Activated naive CD8-positive, alpha-beta T cell treated with anti-CD3 and anti-CD28 coated beads, Interleukin-2, amount 50 U/mL, for 16 hours (primary cell): ENCODE results near the gene TSKU.

Experiments
- DNase-seq: peaks from one replicate; pipeline ENCODE4 v3.0.0-alpha.2; 2020; ENCODE audit warnings: low read depth, low spot score

TSKU gene

DNA sequence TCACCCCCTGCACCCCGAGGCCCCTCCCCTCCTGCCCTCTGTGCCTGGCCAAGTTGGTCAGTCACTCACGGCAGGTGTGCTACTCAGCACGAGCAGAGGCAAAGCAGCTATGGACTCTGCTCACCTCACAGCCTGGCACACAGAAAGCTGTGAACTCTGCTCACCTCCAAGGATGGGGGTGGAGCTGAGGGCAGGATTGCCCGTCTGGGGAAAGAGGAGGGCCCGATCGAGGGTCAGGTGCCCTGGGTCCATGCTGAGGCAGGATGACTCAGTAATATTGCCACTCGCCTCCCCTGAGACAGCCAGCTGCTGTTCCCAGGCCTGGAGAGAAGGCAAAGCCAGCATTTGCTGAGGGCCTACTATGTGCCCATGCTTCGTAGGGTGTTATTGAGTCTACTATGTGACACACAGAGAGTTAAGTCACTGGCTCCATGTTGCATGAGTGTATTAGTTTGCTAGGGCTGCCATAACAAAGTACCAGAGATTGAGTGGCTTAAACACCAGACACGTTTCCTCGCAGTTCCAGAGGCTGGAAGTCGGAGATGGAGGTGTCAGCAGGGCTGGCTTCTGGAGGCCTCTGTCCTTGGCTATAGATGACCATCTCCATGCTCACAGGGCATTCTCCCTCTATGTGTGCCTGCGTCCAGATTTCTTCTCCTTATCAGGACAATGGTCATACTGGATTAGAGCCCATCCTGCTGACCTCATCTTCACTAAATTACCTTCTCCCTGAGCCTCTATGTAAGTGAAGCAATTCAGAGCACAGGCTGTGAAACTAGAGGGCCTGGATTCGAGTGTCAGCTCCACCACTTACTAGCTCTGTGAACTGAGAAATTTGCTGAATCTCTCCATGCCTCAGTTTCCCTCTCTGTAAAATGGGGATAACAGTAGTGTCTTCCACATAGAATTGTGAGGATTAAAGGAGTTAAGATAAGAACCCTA is 13.2 kb upstream of the TSKU start:
- no peak for DNase-seq

GRCh38 chr11:76770642-76771445 is 12.3 kb upstream of the TSKU start:
- DNase-seq = no peak

DNA sequence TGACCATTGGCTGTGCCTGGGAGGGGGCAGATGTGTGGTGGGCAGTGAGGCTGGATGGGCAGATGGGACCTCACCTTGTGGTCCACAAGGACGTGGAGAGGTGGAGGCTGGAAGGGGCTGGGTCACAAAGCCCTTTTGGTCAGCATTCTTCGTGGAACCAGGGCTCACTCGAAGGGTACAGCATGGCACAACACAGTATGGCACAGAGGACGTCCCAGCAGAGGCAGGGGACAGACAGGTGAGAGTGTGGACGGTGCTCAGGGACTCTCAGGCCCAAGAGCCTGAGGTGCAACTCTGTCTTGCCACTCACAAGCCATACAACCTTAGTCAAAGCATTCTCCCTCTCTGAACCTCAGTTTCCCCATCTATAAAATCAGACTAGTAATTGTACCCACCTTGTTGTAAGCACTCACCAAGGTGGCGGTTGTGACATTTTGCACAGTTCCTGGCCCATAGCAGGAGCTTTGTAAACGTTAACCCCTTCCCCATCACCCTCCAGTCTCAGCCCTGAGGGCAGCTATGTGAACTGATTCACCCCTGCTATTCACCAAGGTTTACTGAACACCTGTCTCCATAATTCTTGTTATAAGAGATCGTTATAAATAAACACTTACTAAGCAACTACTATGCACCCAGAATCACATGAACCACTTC is 11.6 kb upstream of the TSKU start:
- DNase-seq = no peak

- no peak for DNase-seq
Measured at GRCh38 chr11:76772100-76772782, 10.9 kb upstream of the TSKU start.

GRCh38 chr11:76772783-76773106 is 10.4 kb upstream of the TSKU start:
- DNase-seq = no peak

GRCh38 chr11:76773921-76774361 is 9.2 kb upstream of the TSKU start:
- no peak for DNase-seq

DNA sequence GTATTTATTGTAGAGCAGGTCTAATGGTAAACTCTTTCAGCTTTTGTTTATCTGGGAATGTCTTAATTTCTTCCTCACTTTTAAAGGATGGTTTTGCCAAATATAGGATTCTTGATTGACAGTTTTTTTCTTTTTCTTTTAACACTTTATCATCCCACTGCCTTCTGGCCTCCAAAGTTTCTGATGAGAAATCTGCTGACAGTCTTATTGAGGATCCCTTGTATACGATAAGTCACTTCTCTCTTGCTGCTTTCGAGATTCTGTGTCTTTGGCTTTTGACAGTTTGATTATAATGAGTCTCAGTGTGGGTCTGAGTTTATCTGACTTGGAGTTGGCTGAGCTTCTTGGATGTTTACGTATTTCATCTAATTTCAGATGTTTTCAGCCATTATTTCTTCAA is 6.7 kb upstream of the TSKU start:
- DNase-seq = no peak

GRCh38 chr11:76777305-76777704 is 5.9 kb upstream of the TSKU start:
- no peak for DNase-seq

GRCh38 chr11:76777876-76778275 is 5.3 kb upstream of the TSKU start:
- no peak for DNase-seq

- no peak for DNase-seq
Measured at GRCh38 chr11:76778874-76779273, 4.3 kb upstream of the TSKU start.

DNA sequence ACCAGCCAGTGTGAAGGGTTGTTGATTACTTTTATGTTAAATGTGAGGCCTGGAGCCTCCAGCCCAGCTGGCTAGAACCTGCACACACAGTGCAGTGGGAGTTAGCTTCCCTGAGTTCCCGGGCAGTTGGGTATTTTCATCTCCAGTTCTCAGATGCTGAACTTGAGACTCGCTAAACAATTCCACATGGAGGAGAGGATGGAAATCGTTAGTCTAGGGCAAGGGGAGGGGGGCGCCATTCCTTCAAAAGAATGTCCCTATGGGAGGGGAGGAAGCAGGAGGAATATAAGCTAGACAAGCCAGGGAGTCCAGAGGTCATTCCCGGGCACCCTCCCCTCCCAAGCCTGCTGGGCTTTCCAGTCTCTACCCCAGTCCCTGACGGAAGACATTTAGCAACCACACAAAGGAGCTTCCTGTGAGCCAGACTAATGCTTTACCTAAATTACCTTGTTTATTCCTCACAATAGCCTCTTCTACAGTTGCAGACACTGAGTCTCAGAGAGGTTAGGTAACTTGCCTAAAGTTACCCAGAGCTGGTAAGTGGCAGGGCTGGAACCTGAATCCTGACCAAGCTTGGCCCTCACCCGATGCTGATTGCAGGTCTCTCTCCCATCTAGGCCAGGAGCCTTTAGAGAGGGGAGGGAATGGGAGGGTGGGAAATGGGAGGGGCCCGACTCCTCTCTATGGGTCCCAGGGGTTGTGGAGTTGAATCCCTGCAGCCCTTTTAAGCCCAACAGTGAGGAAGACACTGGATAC is 1.9 kb upstream of the TSKU start:
- DNase-seq = no peak

DNA sequence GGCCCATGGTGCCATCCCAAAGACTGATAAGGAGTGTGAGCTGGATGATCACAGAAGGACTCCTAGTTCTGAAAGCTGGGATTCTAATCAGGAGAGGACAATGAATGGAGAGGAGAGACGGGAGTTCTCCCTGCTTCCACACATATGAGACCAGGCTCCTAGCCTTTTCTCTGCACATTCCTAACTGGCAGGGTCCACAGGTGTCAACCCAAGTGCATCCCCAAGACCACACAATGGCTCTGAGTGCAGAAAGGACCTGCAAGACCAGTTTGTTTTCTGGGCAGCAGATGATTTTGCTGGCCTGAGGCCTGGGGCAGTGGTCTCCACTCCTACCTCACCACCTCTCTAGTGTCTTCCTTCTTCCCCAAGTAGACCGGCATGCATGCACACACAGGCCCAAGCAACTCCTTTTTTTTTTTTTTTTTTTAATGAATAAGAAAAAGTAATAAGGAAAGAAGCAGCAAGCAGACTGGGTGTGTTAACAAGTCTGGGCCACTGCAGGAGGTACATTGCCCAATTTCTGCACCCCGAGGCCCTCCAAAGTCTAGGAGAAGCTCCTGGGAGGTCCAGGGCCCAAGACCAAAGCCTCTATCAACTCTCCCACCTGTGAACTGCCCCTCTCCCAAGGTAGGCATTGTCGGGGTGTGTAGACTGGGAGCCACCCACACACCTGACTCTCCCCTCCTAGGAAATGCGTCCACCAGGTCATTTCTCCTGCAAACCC is 1.2 kb upstream of the TSKU start:
- no peak for DNase-seq

GRCh38 chr11:76782531-76783293 is 444 bp upstream of the TSKU start:
- no peak for DNase-seq

DNA sequence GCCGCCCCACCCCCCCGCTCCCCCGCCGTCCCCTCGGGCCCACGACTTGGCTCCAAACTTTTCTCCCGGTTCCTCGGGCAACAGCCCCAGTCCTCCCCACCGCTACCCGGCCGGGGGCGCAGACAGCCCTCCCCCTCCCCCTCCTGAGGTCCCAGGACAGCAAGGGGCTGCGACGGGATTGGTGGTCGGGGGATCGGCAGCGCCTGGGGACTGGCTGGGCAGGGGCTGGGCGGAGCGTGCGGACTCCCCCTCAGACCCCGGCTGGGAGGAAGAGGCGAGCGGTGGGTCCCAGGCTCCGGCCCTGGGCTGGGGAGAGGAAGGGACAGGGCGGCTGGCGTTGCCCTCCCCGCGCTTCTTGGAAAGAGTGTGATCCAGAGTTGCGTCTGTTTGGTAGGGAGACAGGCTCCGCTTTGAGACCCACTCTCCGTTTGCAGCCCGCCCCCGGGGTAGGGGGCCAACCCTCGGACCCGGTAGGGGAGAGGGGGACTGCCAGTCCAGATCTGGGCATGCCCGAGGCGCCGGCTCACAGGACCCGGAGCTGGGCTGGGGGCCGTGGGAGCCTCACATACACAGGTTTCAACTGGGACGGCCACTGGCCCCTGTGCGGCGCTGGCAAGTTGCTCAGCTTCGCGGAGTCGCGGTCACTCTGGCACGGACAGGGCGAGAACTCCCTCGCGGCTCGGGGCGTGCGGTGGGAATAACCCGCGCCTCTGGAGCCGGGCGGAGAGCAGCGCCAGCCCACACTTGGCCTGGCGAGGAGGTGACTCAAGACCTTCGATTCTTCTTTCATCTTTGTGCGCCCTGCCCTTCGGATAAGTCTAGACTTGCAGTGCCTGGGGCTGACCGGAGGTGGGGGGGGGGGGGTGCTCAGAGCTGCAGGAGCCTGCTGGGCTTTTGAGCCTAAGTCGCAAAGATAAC is 999 bp downstream of the TSKU start:
- no peak for DNase-seq

DNA sequence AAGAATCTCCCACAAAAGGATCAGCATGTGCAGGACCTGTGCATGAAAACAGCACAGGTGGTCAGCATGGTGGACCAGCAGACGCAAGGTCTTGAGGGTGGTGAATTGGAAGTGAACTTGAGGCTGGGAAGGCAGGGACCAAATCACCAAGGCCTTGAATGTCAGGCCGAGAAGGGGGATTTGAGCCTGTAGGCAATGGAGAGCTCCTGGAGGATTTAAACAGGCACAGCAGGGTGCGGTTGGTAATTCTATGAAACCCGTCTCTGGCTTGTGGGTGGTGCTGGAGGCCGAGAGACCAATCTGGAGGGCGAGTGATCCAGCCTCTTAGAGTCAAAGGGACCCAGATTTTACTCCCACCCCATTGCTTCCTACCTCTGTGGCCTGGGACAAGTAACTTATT is 2.4 kb downstream of the TSKU start:
- no peak for DNase-seq

GRCh38 chr11:76786016-76786415 is 2.9 kb downstream of the TSKU start:
- DNase-seq = no peak

- DNase-seq = no peak
Measured at GRCh38 chr11:76786441-76787014, 3.4 kb downstream of the TSKU start.

GRCh38 chr11:76787271-76787670 is 4.1 kb downstream of the TSKU start:
- DNase-seq = no peak
